ENCODE data around the gene DOCK8. TPM values are rescaled to one million over a fixed set of nuclear protein-coding genes. Genes with fewer than 3 reads are reported as not detected.

DOCK8 gene
- total RNA-seq, 1 experiment from 2014 or later = 0.37 TPM

DNA sequence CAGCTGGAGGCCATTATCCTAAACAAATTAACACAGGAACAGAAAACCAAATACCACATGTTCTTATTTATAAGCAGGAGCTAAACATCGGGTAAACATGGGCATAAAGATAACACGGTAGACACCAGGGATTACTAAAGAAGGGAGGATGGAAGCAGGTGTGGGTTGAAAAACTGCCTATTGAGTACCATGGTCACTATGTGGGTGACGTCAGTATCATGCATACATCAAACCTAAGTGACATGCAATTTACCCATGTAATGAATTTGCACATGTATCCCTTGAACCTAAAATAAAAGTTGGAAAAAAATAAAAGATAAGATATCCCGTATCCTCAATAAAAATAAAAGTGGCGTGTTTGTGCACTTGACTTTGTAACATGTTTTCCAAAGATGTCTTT lies 88.8 kb downstream of the DOCK8 start:
- Histone ChIP-seq H3K4me2 (ENCODE audit: low read length) (no peak overlapping the region), H3K9me2 (ENCODE audit: insufficient read depth) (no peaks in the 10 kb centered on the region), H3K27me3 (ENCODE audit: insufficient read depth, low read length) (0 out of 2 replicates have a peak, but pooled peaks cover 4% of the 10 kb centered on the region), H3K27ac (ENCODE audit: low read depth, low read length) (no peak overlapping the region), H3K79me2 (ENCODE audit: insufficient read depth, low read length) (no peaks in the 10 kb centered on the region), H3K4me1 (ENCODE audit: control insufficient read depth in 1 of 2, insufficient read depth in 2 of 2, low read length in 2 of 2) (no peaks in the 10 kb centered on the region), H3K4me3 (replicated peaks in 1 of 2; ENCODE audit: low read depth in 1 of 2, low read length in 2 of 2) (no peak overlapping the region), H4K20me1 (ENCODE audit: insufficient read depth) (no peaks in the 10 kb centered on the region), H3K9me3 (ENCODE audit: control insufficient read depth in 1 of 2, insufficient read depth in 1 of 2, low read depth in 1 of 2, low read length in 2 of 2) (no peaks in the 10 kb centered on the region), H3K9ac (ENCODE audit: low read length) (no peak overlapping the region), H3K36me3 (ENCODE audit: control insufficient read depth in 1 of 2, insufficient read depth in 2 of 2, low read length in 2 of 2) (no peaks in the 10 kb centered on the region), H2AFZ (ENCODE audit: low read depth, low read length, poor library complexity, severe bottlenecking) (no peak overlapping the region)
- POLR2A ChIA-PET = no interaction called here
- no peak for ATAC-seq
- no peak for TF ChIP-seq ZNF274 (IDR thresholded peaks at IDR 0.05; ENCODE audit: low read depth, low read length)
- TF ChIP-seq, protein P1, sequence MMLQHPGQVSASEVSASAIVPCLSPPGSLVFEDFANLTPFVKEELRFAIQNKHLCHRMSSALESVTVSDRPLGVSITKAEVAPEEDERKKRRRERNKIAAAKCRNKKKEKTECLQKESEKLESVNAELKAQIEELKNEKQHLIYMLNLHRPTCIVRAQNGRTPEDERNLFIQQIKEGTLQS (IDR thresholded peaks at IDR 0.05) = no peak
- no peak for TF ChIP-seq ZFX (IDR thresholded peaks at IDR 0.05)
- no peak for TF ChIP-seq CBX3 (IDR thresholded peaks at IDR 0.05; ENCODE audit: low read depth)
- no peak for TF ChIP-seq SIN3A (IDR thresholded peaks at IDR 0.05; ENCODE audit: low read depth)
- TF ChIP-seq REST (IDR thresholded peaks at IDR 0.05; ENCODE audit: low read depth) = no peak
- TF ChIP-seq POLR2A (IDR thresholded peaks at IDR 0.05; ENCODE audit: borderline replicate concordance, extremely low read depth, insufficient read depth, insufficient read length) = no peak
- no peak for TF ChIP-seq RAD21 (IDR thresholded peaks at IDR 0.05; ENCODE audit: low read depth)
- TF ChIP-seq, protein P2, sequence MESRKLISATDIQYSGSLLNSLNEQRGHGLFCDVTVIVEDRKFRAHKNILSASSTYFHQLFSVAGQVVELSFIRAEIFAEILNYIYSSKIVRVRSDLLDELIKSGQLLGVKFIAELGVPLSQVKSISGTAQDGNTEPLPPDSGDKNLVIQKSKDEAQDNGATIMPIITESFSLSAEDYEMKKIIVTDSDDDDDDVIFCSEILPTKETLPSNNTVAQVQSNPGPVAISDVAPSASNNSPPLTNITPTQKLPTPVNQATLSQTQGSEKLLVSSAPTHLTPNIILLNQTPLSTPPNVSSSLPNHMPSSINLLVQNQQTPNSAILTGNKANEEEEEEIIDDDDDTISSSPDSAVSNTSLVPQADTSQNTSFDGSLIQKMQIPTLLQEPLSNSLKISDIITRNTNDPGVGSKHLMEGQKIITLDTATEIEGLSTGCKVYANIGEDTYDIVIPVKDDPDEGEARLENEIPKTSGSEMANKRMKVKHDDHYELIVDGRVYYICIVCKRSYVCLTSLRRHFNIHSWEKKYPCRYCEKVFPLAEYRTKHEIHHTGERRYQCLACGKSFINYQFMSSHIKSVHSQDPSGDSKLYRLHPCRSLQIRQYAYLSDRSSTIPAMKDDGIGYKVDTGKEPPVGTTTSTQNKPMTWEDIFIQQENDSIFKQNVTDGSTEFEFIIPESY (IDR thresholded peaks at IDR 0.05; ENCODE audit: extremely low read depth, insufficient replicate concordance, low read length) = no peak
- TF ChIP-seq, protein P3, sequence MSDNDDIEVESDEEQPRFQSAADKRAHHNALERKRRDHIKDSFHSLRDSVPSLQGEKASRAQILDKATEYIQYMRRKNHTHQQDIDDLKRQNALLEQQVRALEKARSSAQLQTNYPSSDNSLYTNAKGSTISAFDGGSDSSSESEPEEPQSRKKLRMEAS (IDR thresholded peaks at IDR 0.05) = no peak
- no peak for TF ChIP-seq SP1 (IDR thresholded peaks at IDR 0.05; ENCODE audit: low read depth)
- TF ChIP-seq, protein P4, sequence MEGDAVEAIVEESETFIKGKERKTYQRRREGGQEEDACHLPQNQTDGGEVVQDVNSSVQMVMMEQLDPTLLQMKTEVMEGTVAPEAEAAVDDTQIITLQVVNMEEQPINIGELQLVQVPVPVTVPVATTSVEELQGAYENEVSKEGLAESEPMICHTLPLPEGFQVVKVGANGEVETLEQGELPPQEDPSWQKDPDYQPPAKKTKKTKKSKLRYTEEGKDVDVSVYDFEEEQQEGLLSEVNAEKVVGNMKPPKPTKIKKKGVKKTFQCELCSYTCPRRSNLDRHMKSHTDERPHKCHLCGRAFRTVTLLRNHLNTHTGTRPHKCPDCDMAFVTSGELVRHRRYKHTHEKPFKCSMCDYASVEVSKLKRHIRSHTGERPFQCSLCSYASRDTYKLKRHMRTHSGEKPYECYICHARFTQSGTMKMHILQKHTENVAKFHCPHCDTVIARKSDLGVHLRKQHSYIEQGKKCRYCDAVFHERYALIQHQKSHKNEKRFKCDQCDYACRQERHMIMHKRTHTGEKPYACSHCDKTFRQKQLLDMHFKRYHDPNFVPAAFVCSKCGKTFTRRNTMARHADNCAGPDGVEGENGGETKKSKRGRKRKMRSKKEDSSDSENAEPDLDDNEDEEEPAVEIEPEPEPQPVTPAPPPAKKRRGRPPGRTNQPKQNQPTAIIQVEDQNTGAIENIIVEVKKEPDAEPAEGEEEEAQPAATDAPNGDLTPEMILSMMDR (IDR thresholded peaks at IDR 0.05 in 2 of 3, conservative IDR thresholded peaks at IDR 0.05 in 1 of 3; ENCODE audit: borderline replicate concordance in 1 of 3, insufficient read depth in 1 of 3, low read depth in 2 of 3, low read length in 2 of 3) = no peak
- no peak for TF ChIP-seq EZH2 (IDR thresholded peaks at IDR 0.05)
- no TSS peak for BruUV-seq (replicated peaks)
- DNase-seq (ENCODE audit: low read depth, low spot score) = no peak
- RAD21 ChIA-PET (ENCODE audit: low non-redundant PET in 1 of 2, low total read pairs in 2 of 2, uncharacterized antibody in 2 of 2, unreplicated experiment in 2 of 2) = no interaction called here
- intact Hi-C loops (cut with micrococcal nuclease) = no loop called here
- CTCF ChIA-PET = no interaction called here

Measured in HCT116 (cell line).